Endothelial cell (in vitro differentiated cells): Measurements from ENCODE around the gene SRRM1. TPM values are rescaled to one million over a fixed set of nuclear protein-coding genes. Genes with fewer than 3 reads are reported as not detected.

Source experiments
- DNase-seq: peaks from one replicate; pipeline ENCODE4 v3.0.0; 2021; ENCODE audit warnings: low spot score
- H3K27ac Mint-ChIP-seq: one replicate; pipeline ENCODE4 v1.8.0; 2021; ENCODE audit warnings: mixed read lengths, inconsistent platforms; ENCODE audit not compliant: unreplicated experiment
- H3K27me3 Mint-ChIP-seq: one replicate; pipeline ENCODE4 v1.8.0; 2021; ENCODE audit warnings: mild to moderate bottlenecking, moderate library complexity, mixed read lengths, inconsistent platforms; ENCODE audit not compliant: unreplicated experiment
- H3K36me3 Mint-ChIP-seq: one replicate; pipeline ENCODE4 v1.8.0; 2021; ENCODE audit warnings: mild to moderate bottlenecking, low read depth, mixed read lengths, inconsistent platforms; ENCODE audit not compliant: unreplicated experiment
- H3K4me1 Mint-ChIP-seq: one replicate; pipeline ENCODE4 v1.8.0; 2021; ENCODE audit warnings: mild to moderate bottlenecking, mixed read lengths, inconsistent platforms; ENCODE audit not compliant: unreplicated experiment
- H3K4me3 Mint-ChIP-seq: one replicate; pipeline ENCODE4 v1.8.0; 2021; ENCODE audit warnings: mild to moderate bottlenecking, mixed read lengths, inconsistent platforms; ENCODE audit not compliant: unreplicated experiment
- H3K9me3 Mint-ChIP-seq: one replicate; pipeline ENCODE4 v1.8.0; 2021; ENCODE audit warnings: mixed read lengths, inconsistent platforms; ENCODE audit not compliant: unreplicated experiment
- total RNA-seq: library from RNA; stranded (reverse); fragmentation: NEBNext Ultra II Directional; extraction: Animal tissue kit (Norgen Biotek cat#: 25700); gene quantifications from one replicate; pipeline ENCODE4 v1.2.1, GENCODE V29; 2021; ENCODE audit not compliant: unreplicated experiment
- TF ChIP-seq, protein P1 (sequence below): fragments of 200-600 bp; sonication (generic); IDR thresholded peaks from one replicate; pipeline ENCODE4 v1.5.0; 2021; ENCODE audit warnings: antibody characterized with exemption; ENCODE audit not compliant: unreplicated experiment

The SRRM1 gene
- total RNA-seq, 1 donor from 2014 or later, result 126 TPM

GRCh38 chr1:24641646-24642151 is 1.4 kb upstream of the SRRM1 start:
- H3K4me1 Mint-ChIP-seq, result peaks cover 13% of the 10 kb centered on the region
- H3K27ac Mint-ChIP-seq, result peak overlapping the region; percentile 94
- TF ChIP-seq, protein P1, sequence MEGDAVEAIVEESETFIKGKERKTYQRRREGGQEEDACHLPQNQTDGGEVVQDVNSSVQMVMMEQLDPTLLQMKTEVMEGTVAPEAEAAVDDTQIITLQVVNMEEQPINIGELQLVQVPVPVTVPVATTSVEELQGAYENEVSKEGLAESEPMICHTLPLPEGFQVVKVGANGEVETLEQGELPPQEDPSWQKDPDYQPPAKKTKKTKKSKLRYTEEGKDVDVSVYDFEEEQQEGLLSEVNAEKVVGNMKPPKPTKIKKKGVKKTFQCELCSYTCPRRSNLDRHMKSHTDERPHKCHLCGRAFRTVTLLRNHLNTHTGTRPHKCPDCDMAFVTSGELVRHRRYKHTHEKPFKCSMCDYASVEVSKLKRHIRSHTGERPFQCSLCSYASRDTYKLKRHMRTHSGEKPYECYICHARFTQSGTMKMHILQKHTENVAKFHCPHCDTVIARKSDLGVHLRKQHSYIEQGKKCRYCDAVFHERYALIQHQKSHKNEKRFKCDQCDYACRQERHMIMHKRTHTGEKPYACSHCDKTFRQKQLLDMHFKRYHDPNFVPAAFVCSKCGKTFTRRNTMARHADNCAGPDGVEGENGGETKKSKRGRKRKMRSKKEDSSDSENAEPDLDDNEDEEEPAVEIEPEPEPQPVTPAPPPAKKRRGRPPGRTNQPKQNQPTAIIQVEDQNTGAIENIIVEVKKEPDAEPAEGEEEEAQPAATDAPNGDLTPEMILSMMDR, result no peak
- H3K27me3 Mint-ChIP-seq, result peaks cover 17% of the 10 kb centered on the region
- peak overlapping the region; percentile 93 for H3K4me3 Mint-ChIP-seq
- peaks cover 6% of the 10 kb centered on the region for H3K36me3 Mint-ChIP-seq
- DNase-seq, result peak; percentile 9
- no peaks in the 10 kb centered on the region for H3K9me3 Mint-ChIP-seq

- peaks cover 14% of the 10 kb centered on the region for H3K36me3 Mint-ChIP-seq
- H3K4me3 Mint-ChIP-seq, result peak overlapping the region; percentile 95
Measured at GRCh38 chr1:24643363-24644099, 429 bp downstream of the SRRM1 start.

GRCh38 chr1:24644100-24644384 is 940 bp downstream of the SRRM1 start:
- peak; percentile 8 for DNase-seq
- H3K4me1 Mint-ChIP-seq, result peaks cover 13% of the 10 kb centered on the region
- peaks cover 19% of the 10 kb centered on the region for H3K36me3 Mint-ChIP-seq
- H3K27me3 Mint-ChIP-seq, result peaks cover 17% of the 10 kb centered on the region
- peak overlapping the region; percentile 95 for H3K4me3 Mint-ChIP-seq
- TF ChIP-seq, protein P1, result no peak
- H3K9me3 Mint-ChIP-seq, result no peaks in the 10 kb centered on the region
- H3K27ac Mint-ChIP-seq, result peak overlapping the region; percentile 82

More at GRCh38 chr1:24643363-24644099, 429 bp downstream of the SRRM1 start:
- TF ChIP-seq, protein P1, result no peak
- Mint-ChIP-seq H3K4me1 (peaks cover 13% of the 10 kb centered on the region), H3K9me3 (no peaks in the 10 kb centered on the region), H3K27me3 (peaks cover 17% of the 10 kb centered on the region), H3K27ac (peak overlapping the region; percentile 82)
- peak; percentile 46 for DNase-seq

DNA sequence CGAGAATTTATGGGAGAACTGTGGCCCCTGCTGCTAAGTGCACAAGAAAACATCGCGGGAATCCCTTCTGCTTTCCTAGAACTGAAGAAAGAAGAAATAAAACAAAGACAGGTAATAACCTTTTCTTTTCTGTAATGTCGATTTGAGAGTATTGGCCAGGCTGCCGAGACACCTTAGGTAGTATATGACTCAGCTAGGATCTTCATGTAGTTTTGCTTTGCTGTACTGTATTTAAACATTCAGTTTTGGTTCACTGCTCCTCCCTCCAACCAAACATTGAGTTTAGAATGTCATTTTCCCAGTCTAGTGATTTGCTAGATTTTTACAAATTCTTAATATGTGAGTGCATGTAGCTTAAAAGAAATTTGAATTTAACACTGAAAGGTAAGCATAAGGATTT is 5.8 kb downstream of the SRRM1 start:
- no peak for DNase-seq
- Mint-ChIP-seq H3K36me3 (peaks cover 40% of the 10 kb centered on the region), H3K9me3 (no peaks in the 10 kb centered on the region)

DNA sequence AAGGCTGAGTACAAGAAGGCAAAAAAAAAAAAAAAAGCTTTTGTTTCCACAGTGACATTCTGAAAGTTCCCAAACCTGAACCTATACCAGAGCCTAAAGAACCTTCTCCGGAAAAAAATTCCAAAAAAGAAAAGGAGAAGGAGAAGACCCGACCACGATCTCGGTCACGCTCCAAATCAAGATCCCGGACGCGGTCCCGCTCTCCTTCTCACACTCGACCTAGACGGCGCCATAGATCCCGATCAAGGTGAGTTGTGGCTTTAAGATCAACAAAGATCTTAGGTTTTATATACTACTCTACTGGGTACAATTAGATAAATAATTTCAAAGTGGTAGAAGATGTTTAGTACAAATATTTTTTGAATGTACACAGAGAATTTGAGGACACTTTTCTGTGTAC is 9.3 kb downstream of the SRRM1 start:
- Mint-ChIP-seq H3K27me3 (no peaks in the 10 kb centered on the region), H3K4me1 (no peaks in the 10 kb centered on the region), H3K9me3 (no peaks in the 10 kb centered on the region), H3K4me3 (peak overlapping the region; percentile 11), H3K27ac (no peak overlapping the region), H3K36me3 (peaks cover 58% of the 10 kb centered on the region)
- TF ChIP-seq, protein P1, result no peak
- no peak for DNase-seq

More for the DNA sequence above, 5.8 kb downstream of the SRRM1 start:
- TF ChIP-seq, protein P1, result no peak
- H3K27me3 Mint-ChIP-seq, result peaks cover 4% of the 10 kb centered on the region
- peak overlapping the region; percentile 42 for H3K4me3 Mint-ChIP-seq
- H3K4me1 Mint-ChIP-seq, result peaks cover 6% of the 10 kb centered on the region
- H3K27ac Mint-ChIP-seq, result no peak overlapping the region
